ENCODE results near the gene ANTXR2.

The ANTXR2 gene

GRCh38 chr4:79862821-79863220 lies 210.2 kb downstream of the ANTXR2 start:
- no peak overlapping the region for H3K4me3 ChIP-seq (ENCODE audit: low read depth, low read length)
- DNase-seq (ENCODE audit: low read depth): no peak
- TF ChIP-seq MAX (IDR thresholded peaks at IDR 0.05; ENCODE audit: low read depth, low read length) (no peak), POLR2A (IDR thresholded peaks at IDR 0.05; ENCODE audit: extremely low read depth, insufficient read length) (no peak), CTCF (IDR thresholded peaks at IDR 0.05; ENCODE audit: low read depth, low read length) (no peak)

DNA sequence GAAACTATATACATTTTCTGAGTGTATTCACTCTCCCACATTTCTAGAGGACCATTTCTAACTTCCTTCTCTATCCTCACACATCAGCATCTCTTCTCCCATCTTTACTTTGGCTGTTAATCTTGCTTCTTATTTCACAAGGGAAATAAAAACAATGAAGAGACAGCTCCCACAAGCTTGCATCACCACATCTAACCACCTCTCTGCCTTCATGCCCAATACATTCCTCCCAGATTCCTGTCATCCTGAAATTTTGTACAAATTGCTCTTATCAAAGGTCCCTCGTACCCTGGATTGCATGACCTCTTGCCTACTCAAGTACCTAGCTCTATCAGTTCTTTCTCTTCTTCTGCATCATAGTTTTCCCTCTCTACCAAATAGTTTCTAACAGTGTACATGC lies 215.2 kb downstream of the ANTXR2 start:
- no peak for DNase-seq (ENCODE audit: low read depth)
- TF ChIP-seq MYC (IDR thresholded peaks at IDR 0.05; ENCODE audit: low read depth, low read length) (no peak), POLR2A (IDR thresholded peaks at IDR 0.05; ENCODE audit: extremely low read depth, insufficient read length) (no peak), CTCF (IDR thresholded peaks at IDR 0.05; ENCODE audit: low read depth, low read length) (no peak), MAX (IDR thresholded peaks at IDR 0.05; ENCODE audit: low read depth, low read length) (no peak)
- H3K4me3 ChIP-seq (ENCODE audit: low read depth, low read length): no peak overlapping the region

DNA sequence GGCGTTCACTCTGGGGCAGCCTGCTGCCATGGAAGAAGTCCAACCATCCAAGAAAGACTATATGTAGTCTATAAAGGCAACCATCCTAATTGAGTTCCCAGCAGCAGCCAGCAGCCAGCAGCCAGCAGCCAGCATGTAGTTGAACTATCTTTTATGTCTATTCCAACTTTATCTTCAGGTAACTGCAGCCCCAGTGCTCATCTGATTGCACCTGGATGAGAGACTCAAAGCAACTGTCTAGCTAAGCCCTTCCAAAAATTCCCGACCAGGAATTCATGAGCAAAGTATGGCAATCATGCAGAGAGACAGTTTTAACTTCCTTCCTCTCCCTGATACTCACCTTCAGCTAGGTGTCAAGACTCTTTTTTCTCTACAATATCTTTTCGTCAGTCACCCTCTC lies 216.8 kb downstream of the ANTXR2 start:
- no peak overlapping the region for H3K4me3 ChIP-seq (ENCODE audit: low read depth, low read length)
- DNase-seq (ENCODE audit: low read depth): no peak
- no peak for TF ChIP-seq MAX (IDR thresholded peaks at IDR 0.05; ENCODE audit: low read depth, low read length)
- TF ChIP-seq MYC (IDR thresholded peaks at IDR 0.05; ENCODE audit: low read depth, low read length): no peak
- no peak for TF ChIP-seq POLR2A (IDR thresholded peaks at IDR 0.05; ENCODE audit: extremely low read depth, insufficient read length)

GRCh38 chr4:79854856-79855502 lies 218.1 kb downstream of the ANTXR2 start:
- DNase-seq (ENCODE audit: low read depth): no peak
- H3K4me3 ChIP-seq (ENCODE audit: low read depth, low read length): no peak overlapping the region
- TF ChIP-seq POLR2A (IDR thresholded peaks at IDR 0.05; ENCODE audit: extremely low read depth, insufficient read length): no peak
- TF ChIP-seq CTCF (IDR thresholded peaks at IDR 0.05; ENCODE audit: low read depth, low read length): no peak
- TF ChIP-seq MAX (IDR thresholded peaks at IDR 0.05; ENCODE audit: low read depth, low read length): no peak
- no peak for TF ChIP-seq MYC (IDR thresholded peaks at IDR 0.05; ENCODE audit: low read depth, low read length)

GRCh38 chr4:79852305-79852730 lies 220.7 kb downstream of the ANTXR2 start:
- H3K4me3 ChIP-seq (ENCODE audit: low read depth, low read length): no peak overlapping the region
- no peak for DNase-seq (ENCODE audit: low read depth)
- no peak for TF ChIP-seq POLR2A (IDR thresholded peaks at IDR 0.05; ENCODE audit: extremely low read depth, insufficient read length)
- no peak for TF ChIP-seq CTCF (IDR thresholded peaks at IDR 0.05; ENCODE audit: low read depth, low read length)

GRCh38 chr4:79851625-79852304 lies 221.3 kb downstream of the ANTXR2 start:
- no peak overlapping the region for H3K4me3 ChIP-seq (ENCODE audit: low read depth, low read length)
- TF ChIP-seq CTCF (IDR thresholded peaks at IDR 0.05; ENCODE audit: low read depth, low read length) (no peak), MYC (IDR thresholded peaks at IDR 0.05; ENCODE audit: low read depth, low read length) (no peak)
- DNase-seq (ENCODE audit: low read depth): no peak
